SK-N-SH (cell line): ENCODE results near the gene IL21R. TPM values are rescaled to one million over a fixed set of nuclear protein-coding genes. Genes with fewer than 3 reads are reported as not detected.
"Not testable (repeated sequence)": the region's sequence is repeated elsewhere in the genome, so short reads cannot be mapped to it uniquely, and the experiment has no call there.

Experiments
- CTCF ChIA-PET: fragments of 300-600, 350-600 bp; formaldehyde crosslinking; extraction: SDS; loops from one replicate; lab custom pipeline; 2021; lab: Yijun Ruan, JAX
- POLR2A ChIA-PET: fragments of 350-600 bp; sonication (Branson Sonifier 250); formaldehyde crosslinking; extraction: SDS; loops from one replicate; lab custom pipeline; 2020; ENCODE audit warnings: antibody characterized with exemption, inconsistent platforms; lab: Yijun Ruan, JAX
- DNase-seq: peaks from one replicate; pipeline ENCODE4 v3.0.0; 2012
- H2AFZ ChIP-seq: fragments of 200-600 bp; sonication (generic); 2 replicates; pipeline ENCODE4 v1.8.1; 2016; ENCODE audit warnings: antibody characterized with exemption, mild to moderate bottlenecking, low read depth
- H3F3A ChIP-seq: fragments of 200-600 bp; sonication (generic); replicated peaks from 2 replicates; pipeline ENCODE3; 2016; ENCODE audit warnings: antibody characterized with exemption, mild to moderate bottlenecking; ENCODE audit not compliant: insufficient read depth
- H3K27ac ChIP-seq, 2 experiments: fragments of 200-500 bp in 1 of 2; fragments of 200-600 bp in 1 of 2; sonication (Bioruptor generic) in 1 of 2; sonication (generic), shearing (Covaris generic) in 1 of 2; 2 replicates each; pipeline versions ENCODE4 v1.5.1 to v1.6.1; 2014 to 2016; ENCODE audit warnings: low read depth in 2 of 2, inconsistent platforms in 1 of 2, low read length in 1 of 2, mild to moderate bottlenecking in 1 of 2, mixed read lengths in 1 of 2
- H3K27me3 ChIP-seq: fragments of 200-600 bp; sonication (generic), shearing (Covaris generic); 2 replicates; pipeline ENCODE4 v1.6.1; 2016; ENCODE audit warnings: mixed run types; ENCODE audit not compliant: insufficient read depth
- H3K36me3 ChIP-seq, 2 experiments: fragments of 200-500 bp in 1 of 2; fragments of 200-600 bp in 1 of 2; sonication (Bioruptor generic) in 1 of 2; sonication (generic) in 1 of 2; replicated peaks in 1 of 2; 2 replicates each; pipeline versions ENCODE3 to v1.5.1; 2014 to 2016; ENCODE audit warnings: low read length in 1 of 2, mild to moderate bottlenecking in 1 of 2; ENCODE audit not compliant: insufficient read depth in 2 of 2, control insufficient read depth in 1 of 2
- H3K4me1 ChIP-seq, 2 experiments: fragments of 200-500 bp in 1 of 2; fragments of 200-600 bp in 1 of 2; sonication (Bioruptor generic) in 1 of 2; sonication (generic), shearing (Covaris generic) in 1 of 2; 2 replicates each; pipeline versions ENCODE4 v1.5.1 to v1.6.1; 2014 to 2016; ENCODE audit warnings: low read depth in 1 of 2, low read length in 1 of 2, mixed run types in 1 of 2; ENCODE audit not compliant: insufficient read depth in 2 of 2, control insufficient read depth in 1 of 2
- H3K4me2 ChIP-seq: fragments of 200-600 bp; sonication (generic), shearing (Covaris generic); 2 replicates; pipeline ENCODE4 v1.6.1; 2017; ENCODE audit warnings: mixed run types
- H3K4me3 ChIP-seq, 2 experiments: fragments of 200-500 bp in 1 of 2; fragments of 200-600 bp in 1 of 2; sonication (Bioruptor generic) in 1 of 2; sonication (generic), shearing (Covaris generic) in 1 of 2; 2 replicates each; pipeline versions ENCODE4 v1.5.1 to v1.8.1; 2014 to 2016; ENCODE audit warnings: low read depth in 2 of 2, inconsistent platforms in 1 of 2, low read length in 1 of 2, mild to moderate bottlenecking in 1 of 2, mixed read lengths in 1 of 2, moderate library complexity in 1 of 2
- H3K79me2 ChIP-seq: fragments of 200-600 bp; sonication (generic); 2 replicates; pipeline ENCODE4 v1.8.1; 2017; ENCODE audit warnings: mild to moderate bottlenecking; ENCODE audit not compliant: insufficient read depth
- H3K9ac ChIP-seq: fragments of 200-600 bp; sonication (generic); 2 replicates; pipeline ENCODE4 v1.6.1; 2017; ENCODE audit warnings: mixed run types
- H3K9me2 ChIP-seq: fragments of 200-600 bp; sonication (generic); 2 replicates; pipeline ENCODE4 v1.6.1; 2017; ENCODE audit warnings: mixed run types
- H3K9me3 ChIP-seq: fragments of 200-600 bp; sonication (generic); 2 replicates; pipeline ENCODE4 v1.6.1; 2017; ENCODE audit warnings: mixed run types, mild to moderate bottlenecking, moderate library complexity
- H4K20me1 ChIP-seq: fragments of 200-600 bp; sonication (generic); 2 replicates; pipeline ENCODE4 v1.6.1; 2017; ENCODE audit warnings: mild to moderate bottlenecking, mixed run types; ENCODE audit not compliant: insufficient read depth
- CHD2 ChIP-seq: fragments of 150-350 bp; IDR thresholded peaks from 2 replicates; pipeline ENCODE4 v1.6.1; 2018; ENCODE audit warnings: low read length; ENCODE audit not compliant: partially characterized antibody
- ELF1 ChIP-seq: IDR thresholded peaks from 2 replicates; pipeline ENCODE4 v1.4.0; 2012
- EZH2phosphoT487 ChIP-seq: fragments of 200-600 bp; sonication (generic); IDR thresholded peaks from 2 replicates; pipeline ENCODE4 v1.6.1; 2017; ENCODE audit warnings: low read depth, mixed run types, mild to moderate bottlenecking, antibody characterized with exemption, moderate library complexity, borderline replicate concordance
- FOXM1 ChIP-seq: IDR thresholded peaks from 2 replicates; pipeline ENCODE4 v1.4.0; 2012; ENCODE audit warnings: low read depth, mild to moderate bottlenecking
- NFIC ChIP-seq: IDR thresholded peaks from 2 replicates; pipeline ENCODE4 v1.4.0; 2012; ENCODE audit warnings: borderline replicate concordance
- POLR2AphosphoS5 ChIP-seq: IDR thresholded peaks from 2 replicates; pipeline ENCODE4 v1.6.1; 2012; ENCODE audit warnings: low read depth, low read length
- RCOR1 ChIP-seq: fragments of 150-350 bp; IDR thresholded peaks from 2 replicates; pipeline ENCODE4 v1.6.1; 2017; ENCODE audit warnings: antibody characterized with exemption, low read length
- RXRA ChIP-seq: IDR thresholded peaks from 2 replicates; pipeline ENCODE4 v1.4.0; 2012; ENCODE audit warnings: low read depth, mild to moderate bottlenecking, borderline replicate concordance
- TAF1 ChIP-seq: IDR thresholded peaks from 2 replicates; pipeline ENCODE4 v1.6.1; 2012; ENCODE audit warnings: low read depth, mild to moderate bottlenecking, low read length, moderate library complexity, borderline replicate concordance
- TCF12 ChIP-seq: IDR thresholded peaks from 2 replicates; pipeline ENCODE4 v1.4.0; 2012
- TEAD4 ChIP-seq: IDR thresholded peaks from 2 replicates; pipeline ENCODE4 v1.4.0; 2012; ENCODE audit warnings: mild to moderate bottlenecking, borderline replicate concordance; ENCODE audit not compliant: insufficient read depth
- YY1 ChIP-seq: IDR thresholded peaks from 2 replicates; pipeline ENCODE4 v1.4.0; 2012; ENCODE audit warnings: low read depth, mild to moderate bottlenecking
- WGBS: methylation state at CpG from one replicate; pipeline ENCODE4 v1.1.6; 2017; ENCODE audit warnings: low lambda C conversion rate; 5-methylcytosine and 5-hydroxymethylcytosine counted together
- polyA plus RNA-seq, 3 experiments: library from polyadenylated mRNA; depleted of rRNA; stranded (reverse); fragments of >200 nt; gene quantifications; 2 replicates each; pipeline ENCODE4 v1.2.3, GENCODE V29; 2012
- TF ChIP-seq, protein P1 (sequence below): IDR thresholded peaks from 2 replicates; pipeline ENCODE4 v1.4.0; 2012; ENCODE audit warnings: low read depth, borderline replicate concordance
- TF ChIP-seq, protein P2 (sequence below): IDR thresholded peaks from 2 replicates; pipeline ENCODE4 v1.4.0; 2012; ENCODE audit warnings: low read depth
- TF ChIP-seq, protein P3 (sequence below): IDR thresholded peaks from 2 replicates; pipeline ENCODE4 v1.6.1; 2012; ENCODE audit warnings: mild to moderate bottlenecking, low read depth, low read length, moderate library complexity

IL21R gene
- polyA plus RNA-seq, 1 of the 3 experiments (the other 2 are of a cell fraction): 0.13 TPM

DNA sequence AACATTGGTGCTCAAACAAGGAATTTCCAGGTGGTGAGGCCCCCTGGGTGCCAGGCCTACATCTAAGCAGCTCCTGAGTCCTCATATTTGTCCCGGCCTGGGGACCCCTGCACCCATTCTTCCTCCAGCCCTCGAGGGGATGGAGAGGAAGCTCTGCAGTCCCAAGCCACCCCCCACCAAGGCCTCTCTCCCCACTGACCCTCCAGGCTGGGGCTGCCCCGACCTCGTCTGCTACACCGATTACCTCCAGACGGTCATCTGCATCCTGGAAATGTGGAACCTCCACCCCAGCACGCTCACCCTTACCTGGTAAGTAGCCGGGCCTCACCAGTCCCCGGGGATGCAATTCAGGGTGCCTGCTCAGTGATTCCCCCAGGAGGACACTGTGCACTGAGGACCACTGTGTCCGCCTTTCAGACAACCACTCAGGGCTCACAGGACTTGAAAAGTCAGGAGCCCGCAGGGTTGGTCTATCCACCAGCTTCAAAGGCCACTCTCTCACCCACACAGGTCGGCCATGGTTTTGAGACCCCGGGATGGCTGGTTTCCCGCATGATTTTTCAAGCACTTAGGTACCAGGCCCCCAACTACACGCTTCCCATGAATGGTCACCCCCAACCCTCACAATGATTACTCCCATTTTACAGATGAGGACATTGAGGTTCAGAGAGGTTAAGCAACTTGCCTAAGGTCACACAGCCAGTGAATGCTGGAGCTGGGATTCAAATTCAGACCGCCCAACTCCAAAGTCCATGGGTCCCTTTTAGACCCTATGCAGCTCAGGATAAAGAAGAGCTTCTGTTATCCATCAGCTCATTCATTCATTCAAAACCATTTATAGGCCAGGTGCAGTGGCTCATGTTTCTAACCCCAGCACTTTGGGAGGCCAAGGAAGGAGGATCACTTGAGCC lies 32.4 kb downstream of the IL21R start:
- H3K9ac ChIP-seq: no peak overlapping the region
- 55% methylated on average over 8 of the region's 16 CpGs for WGBS
- POLR2A ChIA-PET: no interaction called here

DNA sequence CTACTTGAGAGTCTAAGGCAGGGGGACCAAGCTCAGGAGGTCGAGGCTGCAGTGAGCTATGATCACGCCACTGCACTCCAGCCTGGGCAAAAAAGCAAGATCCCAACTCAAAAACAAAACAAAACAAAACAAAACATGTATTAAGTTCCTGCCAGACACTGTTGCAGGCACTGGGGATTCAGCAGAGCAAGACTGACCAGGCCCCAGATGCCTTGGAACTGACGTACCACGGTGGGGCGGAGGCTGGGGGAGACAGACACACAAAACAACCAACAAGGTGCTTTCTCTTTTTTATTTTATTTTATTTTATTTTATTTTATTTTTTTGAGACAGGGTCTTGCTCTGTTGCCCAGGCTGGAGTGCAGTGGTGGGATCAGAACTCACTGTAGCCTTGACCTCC lies 33.2 kb downstream of the IL21R start:
- H3K27ac ChIP-seq, H2AFZ ChIP-seq, H3K4me3 ChIP-seq, H3K9ac ChIP-seq, H3K4me2 ChIP-seq, H3F3A ChIP-seq, DNase-seq, H3K4me1 ChIP-seq, H3K9me3 ChIP-seq, H3K9me2 ChIP-seq, H3K79me2 ChIP-seq, H3K36me3 ChIP-seq, H3K27me3 ChIP-seq, POLR2A ChIA-PET, H4K20me1 ChIP-seq: not testable (repeated sequence)
- 78% methylated on average over 5 of the region's 5 CpGs for WGBS
- CTCF ChIA-PET: interaction anchor here (0.9 kb wide), 1 partner anchor 22 kb away, joined by 3 read pairs; no protein-coding TSS in a partner anchor

More for the DNA sequence above, 32.4 kb downstream of the IL21R start:
- no peaks in the 10 kb centered on the region for H3K4me1 ChIP-seq
- no peaks in the 10 kb centered on the region for H3K27me3 ChIP-seq
- H3K9me2 ChIP-seq: no peaks in the 10 kb centered on the region
- no peaks in the 10 kb centered on the region for H3K36me3 ChIP-seq
- H3K9me3 ChIP-seq: no peaks in the 10 kb centered on the region
- no peak overlapping the region for H3K27ac ChIP-seq
- no peak overlapping the region for H3K4me2 ChIP-seq
- H3K4me3 ChIP-seq: no peak overlapping the region
- no peaks in the 10 kb centered on the region for H4K20me1 ChIP-seq
- TF ChIP-seq RXRA: no peak
- TF ChIP-seq, protein P1, sequence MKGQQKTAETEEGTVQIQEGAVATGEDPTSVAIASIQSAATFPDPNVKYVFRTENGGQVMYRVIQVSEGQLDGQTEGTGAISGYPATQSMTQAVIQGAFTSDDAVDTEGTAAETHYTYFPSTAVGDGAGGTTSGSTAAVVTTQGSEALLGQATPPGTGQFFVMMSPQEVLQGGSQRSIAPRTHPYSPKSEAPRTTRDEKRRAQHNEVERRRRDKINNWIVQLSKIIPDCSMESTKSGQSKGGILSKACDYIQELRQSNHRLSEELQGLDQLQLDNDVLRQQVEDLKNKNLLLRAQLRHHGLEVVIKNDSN: no peak
- TF ChIP-seq, protein P2, sequence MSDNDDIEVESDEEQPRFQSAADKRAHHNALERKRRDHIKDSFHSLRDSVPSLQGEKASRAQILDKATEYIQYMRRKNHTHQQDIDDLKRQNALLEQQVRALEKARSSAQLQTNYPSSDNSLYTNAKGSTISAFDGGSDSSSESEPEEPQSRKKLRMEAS: no peak
- TF ChIP-seq TAF1: no peak
- TF ChIP-seq CHD2: no peak
- TF ChIP-seq NFIC: no peak
- TF ChIP-seq, protein P3, sequence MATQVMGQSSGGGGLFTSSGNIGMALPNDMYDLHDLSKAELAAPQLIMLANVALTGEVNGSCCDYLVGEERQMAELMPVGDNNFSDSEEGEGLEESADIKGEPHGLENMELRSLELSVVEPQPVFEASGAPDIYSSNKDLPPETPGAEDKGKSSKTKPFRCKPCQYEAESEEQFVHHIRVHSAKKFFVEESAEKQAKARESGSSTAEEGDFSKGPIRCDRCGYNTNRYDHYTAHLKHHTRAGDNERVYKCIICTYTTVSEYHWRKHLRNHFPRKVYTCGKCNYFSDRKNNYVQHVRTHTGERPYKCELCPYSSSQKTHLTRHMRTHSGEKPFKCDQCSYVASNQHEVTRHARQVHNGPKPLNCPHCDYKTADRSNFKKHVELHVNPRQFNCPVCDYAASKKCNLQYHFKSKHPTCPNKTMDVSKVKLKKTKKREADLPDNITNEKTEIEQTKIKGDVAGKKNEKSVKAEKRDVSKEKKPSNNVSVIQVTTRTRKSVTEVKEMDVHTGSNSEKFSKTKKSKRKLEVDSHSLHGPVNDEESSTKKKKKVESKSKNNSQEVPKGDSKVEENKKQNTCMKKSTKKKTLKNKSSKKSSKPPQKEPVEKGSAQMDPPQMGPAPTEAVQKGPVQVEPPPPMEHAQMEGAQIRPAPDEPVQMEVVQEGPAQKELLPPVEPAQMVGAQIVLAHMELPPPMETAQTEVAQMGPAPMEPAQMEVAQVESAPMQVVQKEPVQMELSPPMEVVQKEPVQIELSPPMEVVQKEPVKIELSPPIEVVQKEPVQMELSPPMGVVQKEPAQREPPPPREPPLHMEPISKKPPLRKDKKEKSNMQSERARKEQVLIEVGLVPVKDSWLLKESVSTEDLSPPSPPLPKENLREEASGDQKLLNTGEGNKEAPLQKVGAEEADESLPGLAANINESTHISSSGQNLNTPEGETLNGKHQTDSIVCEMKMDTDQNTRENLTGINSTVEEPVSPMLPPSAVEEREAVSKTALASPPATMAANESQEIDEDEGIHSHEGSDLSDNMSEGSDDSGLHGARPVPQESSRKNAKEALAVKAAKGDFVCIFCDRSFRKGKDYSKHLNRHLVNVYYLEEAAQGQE: no peak
- TF ChIP-seq POLR2AphosphoS5: no peak
- no peak for TF ChIP-seq RCOR1
- TF ChIP-seq TCF12: no peak
- no peak for TF ChIP-seq YY1
- TF ChIP-seq FOXM1: no peak
- no peak for TF ChIP-seq TEAD4
- TF ChIP-seq EZH2phosphoT487: no peak
- no peak for TF ChIP-seq ELF1
- DNase-seq: no peak
- CTCF ChIA-PET: interaction anchor here (1.1 kb wide), 1 partner anchor 18 kb away, joined by 4 read pairs; no protein-coding TSS in a partner anchor
- H3F3A ChIP-seq: peaks cover 9% of the 10 kb centered on the region
- H2AFZ ChIP-seq: no peak overlapping the region
- no peaks in the 10 kb centered on the region for H3K79me2 ChIP-seq
